Activated naive CD8-positive, alpha-beta T cell treated with anti-CD3 and anti-CD28 coated beads, Interleukin-2, amount 10 ng/mL, durations not matched to agents 7 days and 5 days (primary cell): ENCODE measurements around the gene GEMIN4. TPM values are rescaled to one million over a fixed set of nuclear protein-coding genes. Genes with fewer than 3 reads are reported as not detected.
"Not testable (repeated sequence)": the region's sequence is repeated elsewhere in the genome, so short reads cannot be mapped to it uniquely, and the experiment has no call there.

Experiments used
- ATAC-seq: fragments of 150-1000 bp; cut with Tn5 transposase; one replicate; pipeline ENCODE4 v1.10.0; 2021; ENCODE audit warnings: low read depth, moderate library complexity
- POLR2A ChIA-PET: fragments of 350-600 bp; sonication (Branson Sonifier 250); formaldehyde crosslinking; loops from one replicate; lab custom pipeline; 2021; ENCODE audit warnings: antibody characterized with exemption; lab: Charles Lee
- DNase-seq: peaks from one replicate; pipeline ENCODE4 v3.0.0; 2021
- H3K27ac Mint-ChIP-seq: one replicate; pipeline ENCODE4 v1.8.0; 2022; ENCODE audit warnings: mild to moderate bottlenecking, mixed read lengths
- H3K27me3 Mint-ChIP-seq: one replicate; pipeline ENCODE4 v1.8.0; 2022; ENCODE audit warnings: mild to moderate bottlenecking, moderate library complexity, mixed read lengths
- H3K36me3 Mint-ChIP-seq: one replicate; pipeline ENCODE4 v1.8.0; 2021; ENCODE audit warnings: mild to moderate bottlenecking, mixed read lengths
- H3K4me1 Mint-ChIP-seq: one replicate; pipeline ENCODE4 v1.8.0; 2021; ENCODE audit warnings: mixed read lengths
- H3K4me3 Mint-ChIP-seq: one replicate; pipeline ENCODE4 v1.8.0; 2022; ENCODE audit warnings: mild to moderate bottlenecking, moderate library complexity, mixed read lengths
- H3K9me3 Mint-ChIP-seq: one replicate; pipeline ENCODE4 v1.8.0; 2021; ENCODE audit warnings: mixed read lengths
- total RNA-seq, 2 experiments: library from RNA; stranded (reverse); gene quantifications; one replicate each; pipeline ENCODE4 v1.2.3, GENCODE V29; 2021

GEMIN4 gene
- total RNA-seq, 2 experiments from 2014 or later, result 29.4 to 30.2 TPM

DNA sequence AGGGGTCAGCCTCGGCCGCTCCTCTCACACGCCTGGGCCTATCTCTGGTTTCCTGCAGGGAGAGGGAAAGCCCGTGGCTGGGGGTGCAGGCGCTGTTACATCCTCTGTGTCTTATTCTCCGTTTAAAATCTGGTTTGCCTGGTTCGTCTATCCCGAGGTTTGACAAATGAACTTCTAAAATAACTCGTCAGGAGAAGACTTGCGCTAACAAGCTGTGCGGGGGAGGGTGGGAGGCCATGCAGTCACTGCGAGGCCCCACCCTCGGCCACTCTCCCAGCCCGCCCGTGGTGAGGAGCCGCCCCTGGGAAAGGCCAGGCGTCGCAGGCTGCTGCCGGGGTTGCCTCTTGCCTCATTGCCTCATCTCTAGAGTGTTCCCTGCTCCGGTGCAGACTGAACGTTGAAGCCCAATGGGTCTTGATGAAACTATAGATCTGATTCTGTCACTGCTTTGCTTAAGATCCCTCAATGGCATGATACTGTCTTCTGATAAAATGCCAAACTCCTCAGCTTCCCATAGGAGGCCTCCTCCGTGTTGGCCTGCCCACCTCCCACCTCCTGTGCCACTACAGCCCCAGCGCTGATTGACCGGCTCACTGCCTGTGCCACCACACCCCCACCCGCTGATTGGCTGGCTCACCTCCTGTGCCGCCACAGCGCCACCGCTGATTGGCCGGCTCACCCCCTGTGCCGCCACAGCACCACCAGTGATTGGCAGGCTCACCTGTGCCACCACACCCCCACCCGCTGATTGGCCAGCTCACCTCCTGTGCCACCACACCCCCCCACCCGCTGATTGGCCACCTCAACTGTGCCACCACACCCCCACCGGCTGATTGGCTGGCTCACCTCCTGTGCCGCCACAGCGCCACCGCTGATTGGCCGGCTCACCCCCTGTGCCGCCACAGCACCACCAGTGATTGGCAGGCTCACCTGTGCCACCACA, 38.1 kb upstream of the GEMIN4 start:
- H3K9me3 Mint-ChIP-seq, ATAC-seq, H3K4me1 Mint-ChIP-seq, H3K27me3 Mint-ChIP-seq, H3K27ac Mint-ChIP-seq, POLR2A ChIA-PET, H3K4me3 Mint-ChIP-seq, DNase-seq: not testable (repeated sequence)
- H3K36me3 Mint-ChIP-seq, result peaks cover 14% of the 10 kb centered on the region

DNA sequence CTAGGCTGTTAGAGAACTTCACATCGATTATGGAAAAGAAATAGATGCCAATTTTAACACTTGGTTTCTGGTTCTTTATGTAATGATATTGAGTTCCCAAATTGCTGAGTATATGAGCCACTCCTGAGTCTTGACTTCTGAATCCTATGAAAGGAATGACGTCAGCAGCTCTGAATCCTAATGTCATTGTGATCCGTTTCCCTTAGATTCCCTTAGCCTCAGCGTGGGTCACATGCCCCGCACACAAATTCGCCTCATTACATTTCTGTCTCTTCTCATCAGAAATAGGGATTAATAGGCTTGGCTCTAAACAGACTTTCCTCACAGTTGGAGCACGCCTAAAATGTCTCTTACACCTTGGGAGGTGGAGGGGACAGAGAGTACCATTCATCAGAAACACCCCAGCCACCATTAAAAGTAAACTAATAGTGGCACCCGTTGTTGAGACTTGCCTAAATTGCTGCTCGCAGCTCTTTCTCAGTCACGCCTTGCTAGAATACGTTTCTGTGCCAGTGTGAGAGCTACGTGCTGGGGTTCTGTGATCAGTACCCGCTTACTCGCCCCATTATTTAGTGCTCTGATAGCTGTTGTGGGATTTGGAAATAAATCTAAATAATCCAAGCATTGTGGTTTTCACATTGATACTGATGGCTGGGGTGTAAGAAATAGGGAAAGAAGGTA, 37.2 kb upstream of the GEMIN4 start:
- Mint-ChIP-seq H3K9me3 (no peaks in the 10 kb centered on the region), H3K27ac (no peak overlapping the region), H3K36me3 (peaks cover 14% of the 10 kb centered on the region), H3K4me3 (no peak overlapping the region), H3K4me1 (peaks cover 2% of the 10 kb centered on the region), H3K27me3 (no peaks in the 10 kb centered on the region)
- POLR2A ChIA-PET, result no interaction called here
- DNase-seq, result no peak
- ATAC-seq, result no peak

DNA sequence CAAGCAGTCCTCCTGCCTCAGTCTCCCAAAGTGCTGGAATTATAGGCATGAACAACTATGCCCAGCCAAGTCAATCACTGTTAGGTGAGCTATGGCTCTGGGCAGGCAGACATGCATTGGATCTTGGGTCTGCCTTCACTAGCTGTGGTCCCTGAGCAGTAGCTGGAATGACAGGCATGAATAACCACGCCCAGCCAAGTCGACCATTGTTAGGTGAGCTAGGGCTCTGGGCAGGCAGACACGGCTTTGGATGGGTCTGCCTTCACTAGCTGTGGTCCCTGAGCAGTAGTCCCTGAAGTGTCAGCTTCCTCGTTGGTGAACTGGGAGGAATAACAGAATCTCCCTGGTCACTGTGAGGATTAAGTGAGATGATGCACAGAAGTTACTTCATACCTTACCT, 36.5 kb upstream of the GEMIN4 start:
- Mint-ChIP-seq H3K27ac (no peak overlapping the region), H3K36me3 (peaks cover 14% of the 10 kb centered on the region), H3K4me1 (peaks cover 8% of the 10 kb centered on the region), H3K9me3 (no peaks in the 10 kb centered on the region), H3K27me3 (no peaks in the 10 kb centered on the region), H3K4me3 (no peak overlapping the region)
- DNase-seq (no peak), ATAC-seq (no peak)
- POLR2A ChIA-PET, result no interaction called here

DNA sequence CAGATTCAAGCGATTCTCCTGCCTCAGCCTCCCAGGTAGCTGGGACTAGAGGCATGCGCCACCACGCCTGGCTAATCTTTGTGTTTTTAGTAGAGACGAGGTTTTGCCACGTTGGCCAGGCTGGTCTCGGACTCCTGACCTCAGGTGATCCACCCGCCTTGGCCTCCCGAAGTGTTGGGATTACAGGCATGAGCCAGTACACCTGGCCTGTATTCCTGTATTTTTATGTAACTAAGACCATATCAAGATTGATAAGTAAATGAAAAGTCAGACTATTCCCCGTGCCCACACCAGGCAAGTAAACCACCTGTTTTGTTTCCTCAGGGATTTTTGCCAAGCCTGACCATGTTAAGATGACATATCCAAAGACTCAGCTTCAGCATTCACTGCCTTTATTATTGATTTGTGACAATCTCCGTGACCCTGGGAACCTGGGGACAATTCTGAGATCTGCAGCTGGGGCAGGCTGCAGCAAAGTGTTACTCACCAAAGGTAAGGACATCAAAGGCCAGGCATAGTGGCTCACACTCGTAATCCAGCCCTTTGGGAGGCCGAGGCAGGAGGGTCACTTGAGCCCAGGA, 35.7 kb upstream of the GEMIN4 start:
- no peak overlapping the region for H3K27ac Mint-ChIP-seq
- no peak for ATAC-seq
- POLR2A ChIA-PET, result no interaction called here
- H3K27me3 Mint-ChIP-seq, result no peaks in the 10 kb centered on the region
- H3K4me1 Mint-ChIP-seq, result peaks cover 12% of the 10 kb centered on the region
- no peak overlapping the region for H3K4me3 Mint-ChIP-seq
- DNase-seq, result peak; percentile 3
- peaks cover 14% of the 10 kb centered on the region for H3K36me3 Mint-ChIP-seq
- no peaks in the 10 kb centered on the region for H3K9me3 Mint-ChIP-seq

GRCh38 chr17:785901-786300, 33.8 kb upstream of the GEMIN4 start:
- H3K27me3 Mint-ChIP-seq, POLR2A ChIA-PET, H3K4me3 Mint-ChIP-seq, ATAC-seq, H3K9me3 Mint-ChIP-seq, DNase-seq, H3K36me3 Mint-ChIP-seq, H3K27ac Mint-ChIP-seq: not testable (repeated sequence)
- peaks cover 18% of the 10 kb centered on the region for H3K4me1 Mint-ChIP-seq

DNA sequence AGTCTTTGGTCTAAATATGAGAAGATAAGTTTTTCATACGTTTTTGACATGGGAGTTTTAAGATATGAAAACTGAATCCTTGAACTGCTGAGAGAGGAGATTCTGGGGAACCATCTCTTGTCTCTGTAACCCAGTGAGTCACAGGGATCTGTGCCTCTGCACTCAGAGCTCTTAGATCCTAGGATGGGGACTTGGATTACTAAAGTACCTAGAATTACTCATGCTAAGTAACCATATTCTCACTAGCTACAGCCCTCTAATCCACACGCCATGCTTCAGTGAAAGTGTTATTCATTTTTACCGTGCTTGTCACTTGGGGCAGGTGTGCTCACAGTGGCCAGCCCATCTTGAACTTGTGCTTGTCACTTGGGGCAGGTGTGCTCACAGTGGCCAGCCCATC, 32.1 kb upstream of the GEMIN4 start:
- DNase-seq (peak; percentile 8), ATAC-seq (no peak)
- H3K36me3 Mint-ChIP-seq, result peaks cover 5% of the 10 kb centered on the region
- H3K4me1 Mint-ChIP-seq, result peaks cover 22% of the 10 kb centered on the region
- H3K27ac Mint-ChIP-seq, result no peak overlapping the region
- peak overlapping the region; percentile 42 for H3K4me3 Mint-ChIP-seq
- POLR2A ChIA-PET, result no interaction called here
- no peaks in the 10 kb centered on the region for H3K27me3 Mint-ChIP-seq
- no peaks in the 10 kb centered on the region for H3K9me3 Mint-ChIP-seq

DNA sequence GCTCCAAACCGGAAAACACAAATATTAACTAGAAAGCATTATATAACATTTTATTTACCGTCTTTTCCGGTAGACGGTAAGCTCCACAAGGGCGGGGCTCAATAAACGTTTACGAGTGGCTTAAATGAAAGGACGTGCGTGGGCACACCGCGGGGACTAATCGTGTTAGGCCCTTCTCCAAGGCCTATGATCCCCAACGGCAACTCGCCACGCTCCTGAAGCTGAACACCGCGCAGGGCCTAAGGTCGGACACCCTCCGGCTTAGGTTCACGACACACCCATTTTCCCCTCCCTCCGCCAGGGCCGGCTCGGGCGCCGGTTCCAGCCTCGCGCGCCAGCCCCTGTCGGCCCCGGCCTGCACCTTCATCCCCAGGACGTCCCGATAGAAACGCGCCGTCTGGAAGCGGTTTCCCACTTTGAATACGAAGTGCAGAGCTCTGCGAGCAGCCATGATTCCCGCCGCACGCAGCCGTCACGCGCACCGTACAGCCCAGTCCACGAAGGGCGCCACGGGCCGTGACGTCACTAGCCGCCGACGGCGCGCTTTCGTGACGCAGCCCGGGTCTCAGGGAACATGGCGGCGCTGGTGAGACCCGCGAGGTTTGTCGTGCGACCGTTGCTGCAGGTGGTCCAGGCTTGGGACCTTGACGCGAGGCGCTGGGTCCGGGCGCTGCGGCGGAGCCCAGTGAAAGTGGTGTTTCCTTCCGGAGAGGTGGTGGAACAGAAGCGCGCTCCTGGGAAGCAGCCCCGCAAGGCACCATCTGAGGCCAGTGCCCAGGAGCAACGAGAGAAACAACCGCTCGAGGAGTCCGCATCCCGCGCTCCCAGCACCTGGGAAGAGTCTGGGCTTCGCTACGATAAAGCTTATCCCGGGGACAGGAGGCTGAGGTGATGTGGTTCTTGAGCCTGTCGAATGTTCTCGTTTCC, 30.0 kb upstream of the GEMIN4 start, which contains the start of the genes GLOD4 and MRM3:
Gene GLOD4 (minus strand): TSS at position 476 of the 927 bp plus-strand sequence. CDS start 25 bp downstream, at position 451.
Gene MRM3 (plus strand): TSS at position 549 of the 927 bp plus-strand sequence. CDS start 26 bp downstream, at position 575.
- peak within 1 kb of the TSS; percentile 95 for H3K4me3 Mint-ChIP-seq
- H3K9me3 Mint-ChIP-seq, result no peaks in the 10 kb centered on the region
- peak within 1 kb of the TSS; percentile 96 for H3K27ac Mint-ChIP-seq
- POLR2A ChIA-PET, result interaction anchor here (0.6 to 2.2 kb wide), 14 partner anchors 9 to 447 kb away, joined by 3 to 20 read pairs (median 4); partner anchors contain the start of genes GEMIN4, NXN, TIMM22 and VPS53
- H3K27me3 Mint-ChIP-seq, result no peaks in the 10 kb centered on the region
- H3K4me1 Mint-ChIP-seq, result peaks cover 22% of the 10 kb centered on the region
- peak; percentile 99 for DNase-seq
- peaks cover 8% of the 10 kb centered on the region for H3K36me3 Mint-ChIP-seq
- peak; percentile 97 for ATAC-seq

DNA sequence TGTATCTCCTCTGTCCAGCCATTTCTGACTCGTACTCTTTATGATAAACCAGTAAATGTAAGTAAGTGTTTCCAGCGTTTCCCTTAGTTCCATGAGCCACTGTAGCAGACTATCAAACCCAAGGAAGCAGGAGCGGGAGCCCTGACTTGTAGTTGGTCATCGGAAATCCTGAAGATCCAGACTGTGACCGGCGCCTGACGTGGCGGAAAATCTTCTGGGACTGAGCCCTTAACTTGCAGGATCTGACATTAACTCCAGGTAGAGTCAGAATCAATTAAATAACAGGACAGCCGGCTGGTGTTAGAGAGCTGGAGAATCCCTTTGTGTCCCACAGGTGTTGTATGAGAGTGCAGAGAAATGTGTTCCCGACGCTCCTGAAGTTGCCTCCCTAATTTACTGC, 26.0 kb upstream of the GEMIN4 start:
- ATAC-seq (no peak), DNase-seq (no peak)
- Mint-ChIP-seq H3K36me3 (peaks cover 22% of the 10 kb centered on the region), H3K4me1 (peaks cover 21% of the 10 kb centered on the region), H3K9me3 (no peaks in the 10 kb centered on the region), H3K27ac (no peak overlapping the region), H3K27me3 (no peaks in the 10 kb centered on the region), H3K4me3 (no peak overlapping the region)
- POLR2A ChIA-PET, result no interaction called here

GRCh38 chr17:774313-774584, 22.2 kb upstream of the GEMIN4 start:
- POLR2A ChIA-PET, result interaction anchor here (1.5 kb wide), 1 partner anchor 8 kb away, joined by 6 read pairs; the partner anchor contains the start of genes GLOD4 and MRM3
- no peak overlapping the region for H3K4me3 Mint-ChIP-seq
- DNase-seq (no peak), ATAC-seq (no peak)
- peaks cover 33% of the 10 kb centered on the region for H3K36me3 Mint-ChIP-seq
- no peaks in the 10 kb centered on the region for H3K9me3 Mint-ChIP-seq
- no peak overlapping the region for H3K27ac Mint-ChIP-seq
- H3K4me1 Mint-ChIP-seq, result peaks cover 9% of the 10 kb centered on the region
- no peaks in the 10 kb centered on the region for H3K27me3 Mint-ChIP-seq

- DNase-seq (no peak), ATAC-seq (no peak)
- no peaks in the 10 kb centered on the region for H3K9me3 Mint-ChIP-seq
- H3K4me3 Mint-ChIP-seq, result no peak overlapping the region
- H3K27ac Mint-ChIP-seq, result no peak overlapping the region
- no peaks in the 10 kb centered on the region for H3K27me3 Mint-ChIP-seq
- POLR2A ChIA-PET, result interaction anchor here (1.5 kb wide), 1 partner anchor 9 kb away, joined by 6 read pairs; the partner anchor contains the start of genes GLOD4 and MRM3
- peaks cover 35% of the 10 kb centered on the region for H3K36me3 Mint-ChIP-seq
- H3K4me1 Mint-ChIP-seq, result peaks cover 9% of the 10 kb centered on the region
Observed at GRCh38 chr17:773467-774312, 21.6 kb upstream of the GEMIN4 start.

DNA sequence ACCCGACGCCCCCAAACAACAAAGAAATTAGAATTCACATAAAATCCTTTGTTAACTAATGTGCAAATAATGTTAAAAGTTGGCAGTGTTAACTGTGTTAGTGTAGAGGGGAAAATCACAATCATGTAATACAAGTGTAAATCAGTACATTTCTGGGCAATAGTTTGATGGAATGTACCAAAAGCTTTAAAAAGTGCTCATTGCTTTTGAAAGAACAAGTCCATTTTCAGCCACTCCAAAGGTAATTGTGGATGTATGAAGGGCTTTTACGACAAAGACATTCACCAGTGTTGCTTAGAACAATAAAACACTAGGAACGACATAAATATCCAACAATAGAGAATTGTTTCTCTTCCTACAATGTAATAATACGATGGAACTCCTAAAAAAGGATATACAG, 21.0 kb upstream of the GEMIN4 start:
- POLR2A ChIA-PET, result interaction anchor here (1.5 kb wide), 1 partner anchor 9 kb away, joined by 6 read pairs; the partner anchor contains the start of genes GLOD4 and MRM3
- peaks cover 31% of the 10 kb centered on the region for H3K36me3 Mint-ChIP-seq
- no peak overlapping the region for H3K4me3 Mint-ChIP-seq
- H3K27ac Mint-ChIP-seq, result no peak overlapping the region
- peaks cover 9% of the 10 kb centered on the region for H3K4me1 Mint-ChIP-seq
- no peaks in the 10 kb centered on the region for H3K9me3 Mint-ChIP-seq
- H3K27me3 Mint-ChIP-seq, result no peaks in the 10 kb centered on the region
- ATAC-seq, result no peak
- DNase-seq, result no peak

GRCh38 chr17:767076-767475, 15.0 kb upstream of the GEMIN4 start:
- POLR2A ChIA-PET, result no interaction called here
- Mint-ChIP-seq H3K9me3 (no peaks in the 10 kb centered on the region), H3K36me3 (peaks cover 21% of the 10 kb centered on the region), H3K4me3 (no peak overlapping the region), H3K4me1 (no peaks in the 10 kb centered on the region), H3K27me3 (no peaks in the 10 kb centered on the region), H3K27ac (no peak overlapping the region)
- ATAC-seq (no peak), DNase-seq (no peak)
